NCI-H446 treated with DMSO at 0.1 percent for 48 hours (cell line): ENCODE measurements around the gene FHOD1.
A peak's percentile ranks its signal among the peaks of the same experiment; 100 is the strongest.

Source experiments
- DNase-seq: peaks from one replicate; lab custom pipeline; 2025; lab: John Stamatoyannopoulos, UW

The FHOD1 gene

DNA sequence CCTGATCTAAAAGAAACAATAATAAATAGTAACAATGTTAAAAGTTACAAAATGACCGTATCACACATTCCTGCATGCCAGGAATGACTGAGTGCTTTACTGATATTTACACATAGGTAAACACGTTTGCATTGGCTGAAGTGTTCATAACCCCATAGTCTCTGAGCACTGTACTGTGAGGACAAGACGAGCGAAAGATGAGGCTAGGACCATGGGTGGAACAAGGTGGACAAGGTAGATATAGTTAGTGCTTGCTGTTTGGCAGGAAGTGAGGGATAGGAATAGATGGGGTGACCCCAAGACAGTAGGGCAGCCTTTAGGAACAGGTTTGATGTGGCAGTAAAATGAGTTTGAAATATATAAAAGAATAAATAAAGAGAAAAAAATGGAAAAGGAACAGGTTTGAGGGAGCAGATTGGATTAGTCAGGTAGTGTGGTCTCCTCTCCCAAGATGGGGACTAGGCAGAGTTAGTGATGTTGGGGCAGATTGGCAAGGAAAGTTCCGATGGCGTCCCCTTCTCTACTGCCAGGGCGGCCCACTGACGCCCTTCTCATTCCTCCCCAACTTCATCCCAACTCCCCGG is 55.8 kb downstream of the FHOD1 start:
- no peak for DNase-seq

- no peak for DNase-seq
These were observed 56.6 kb downstream of the FHOD1 start for GRCh38 chr16:67190448-67191399.

DNA sequence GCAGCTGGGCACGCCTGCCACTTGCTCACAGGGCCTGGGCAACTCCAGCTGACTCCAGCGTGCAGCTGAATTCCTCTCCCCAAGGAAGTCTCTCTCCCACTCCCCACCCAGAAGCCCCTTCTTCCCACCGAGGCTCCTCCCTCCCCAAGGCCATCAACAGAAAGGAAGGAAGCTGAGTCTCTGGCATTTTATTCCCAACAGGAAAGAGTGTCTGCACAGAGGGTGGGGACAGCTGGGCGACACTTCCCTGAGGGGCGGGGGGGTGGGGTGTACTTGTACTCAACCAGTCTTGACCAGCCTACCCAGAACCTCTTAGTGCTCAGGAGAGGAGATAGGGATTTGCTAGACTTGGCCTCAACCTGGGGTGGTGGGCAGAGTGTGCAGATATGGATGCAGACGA is 57.2 kb downstream of the FHOD1 start, which contains the start of gene EXOC3L1:
TSS of gene EXOC3L1 (minus strand) at position 96 of the 400 bp plus-strand sequence. CDS start 460 bp downstream, outside the sequence.
- no peak for DNase-seq

- no peak for DNase-seq
These were observed 58.5 kb downstream of the FHOD1 start for GRCh38 chr16:67188798-67189197.

- DNase-seq, result no peak
These were observed 59.0 kb downstream of the FHOD1 start for GRCh38 chr16:67188323-67188722.

- DNase-seq, result peak; percentile 72
These were observed 59.9 kb downstream of the FHOD1 start for GRCh38 chr16:67187175-67187890.

DNA sequence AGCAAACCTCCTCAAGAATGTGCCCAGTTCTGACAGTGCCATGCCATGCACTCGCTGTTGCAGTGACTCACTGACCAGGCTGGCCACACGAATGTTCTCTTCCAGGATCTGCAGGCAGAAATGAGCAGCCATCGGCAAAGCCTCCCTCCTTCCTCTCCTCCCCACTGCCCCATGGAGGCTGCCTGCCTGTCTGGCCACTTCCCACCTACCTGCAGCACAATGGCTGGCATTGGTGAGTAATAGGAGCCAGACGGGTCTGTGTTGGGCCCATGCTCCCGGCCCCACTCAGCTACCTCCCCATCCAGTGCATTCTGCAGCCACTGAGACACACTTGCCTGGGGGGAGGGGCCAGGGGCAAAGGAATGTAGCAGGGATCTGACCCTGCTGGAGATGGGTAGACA is 60.7 kb downstream of the FHOD1 start:
- no peak for DNase-seq

- no peak for DNase-seq
These were observed 61.6 kb downstream of the FHOD1 start for GRCh38 chr16:67185651-67186134.

DNA sequence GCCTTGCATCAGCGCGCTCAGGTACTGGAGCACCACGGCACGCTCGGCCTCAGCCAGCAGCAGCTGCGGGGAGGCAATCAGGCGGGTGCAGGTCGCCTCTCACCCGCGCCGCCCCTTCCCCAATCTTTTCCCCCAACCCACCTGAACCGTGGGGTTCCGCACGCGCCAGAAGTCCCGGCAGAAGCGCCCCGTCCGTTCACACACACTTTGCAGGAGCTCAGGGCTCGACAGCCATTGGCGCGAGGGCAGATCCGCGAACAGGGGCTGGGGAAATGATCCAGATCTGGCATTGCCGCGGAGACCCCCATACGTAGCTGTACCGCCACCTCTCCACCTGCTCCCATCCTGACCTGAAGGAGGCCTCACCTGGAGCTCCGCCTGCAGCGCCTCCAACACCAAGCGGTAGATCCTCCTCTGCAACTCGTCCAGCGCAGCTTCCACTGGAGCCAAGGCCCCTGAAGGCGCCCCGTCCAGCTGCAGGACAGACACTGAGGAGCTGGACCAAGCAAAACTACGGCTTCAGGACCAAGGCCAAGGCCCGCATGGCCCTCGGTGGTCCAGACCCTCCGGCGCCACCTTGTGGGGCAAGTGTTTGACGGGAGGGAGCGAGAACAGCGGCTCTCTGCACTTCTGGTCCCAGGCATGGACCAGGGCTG is 62.2 kb downstream of the FHOD1 start:
- DNase-seq, result no peak

DNA sequence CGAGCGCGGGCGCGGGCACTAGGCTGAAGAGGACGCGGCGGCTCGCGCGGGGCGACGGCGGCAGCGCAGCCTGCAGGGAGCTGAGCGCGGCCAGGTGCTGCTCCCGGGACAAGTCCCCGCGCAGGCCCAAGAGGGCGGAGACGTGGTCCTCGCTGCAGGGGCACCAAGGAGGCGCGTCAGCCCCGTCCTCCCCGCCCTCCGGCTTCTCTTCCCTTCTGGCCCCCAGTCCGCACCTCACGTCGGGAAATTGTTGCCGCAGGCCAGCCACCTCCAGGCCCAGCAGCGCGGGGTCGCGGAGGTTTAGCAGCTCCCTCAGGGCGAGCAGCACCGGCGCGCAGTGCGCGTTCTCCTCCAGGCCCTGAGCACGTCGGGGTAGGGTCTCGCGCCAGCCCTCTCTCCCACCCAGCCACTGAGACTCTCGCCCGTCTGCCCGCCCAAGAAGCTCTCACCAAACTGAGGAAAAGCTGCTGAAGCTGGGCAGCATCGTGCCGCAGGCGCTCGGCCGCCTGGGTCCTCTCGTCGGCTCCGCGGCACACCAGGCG is 62.8 kb downstream of the FHOD1 start:
- DNase-seq, result no peak

DNA sequence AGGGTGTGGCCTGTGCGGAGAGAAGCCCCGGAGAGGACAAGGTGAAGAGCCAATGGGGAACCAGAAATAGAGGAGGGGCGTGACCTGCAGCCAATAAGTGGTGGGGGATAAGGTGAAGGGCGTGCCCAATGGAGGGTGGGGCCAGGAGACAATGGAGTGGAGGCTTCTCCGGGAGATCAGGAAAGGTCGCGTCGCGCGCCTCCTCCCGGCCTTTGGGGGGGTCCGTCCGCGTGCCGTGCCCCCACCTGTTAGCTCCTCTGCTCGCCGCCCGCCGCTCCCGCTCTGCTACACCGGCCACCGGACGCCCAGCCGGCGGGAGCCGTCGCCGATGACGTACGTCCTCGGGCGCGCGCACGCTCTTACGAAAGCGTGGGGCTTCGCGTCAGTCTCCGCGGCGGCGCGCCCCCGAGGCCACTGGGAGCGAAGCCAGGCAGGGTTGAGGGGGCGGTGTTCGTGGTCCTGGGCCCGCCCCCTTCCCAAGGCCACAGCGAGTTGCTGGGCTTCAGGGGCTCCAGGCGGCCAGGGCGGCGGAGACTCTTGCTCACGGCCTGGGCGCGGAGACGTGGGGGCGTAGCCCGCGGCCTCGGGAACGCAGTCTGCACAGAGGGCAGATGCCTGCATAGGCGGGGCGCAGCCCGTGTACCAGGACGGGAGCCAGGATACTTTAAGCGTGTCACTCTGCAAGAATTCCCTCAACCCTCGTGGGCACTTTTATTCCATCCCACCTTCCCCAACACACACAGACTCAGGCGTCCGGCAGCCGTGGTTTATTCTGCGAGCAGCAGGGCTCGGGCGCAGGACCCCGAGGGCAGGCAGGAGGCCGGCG is 63.4 kb downstream of the FHOD1 start, which contains the start of gene MATCAP1:
TSS of gene MATCAP1 (minus strand) at position 337 of the 826 bp plus-strand sequence. CDS start 3,353 bp downstream, outside the sequence.
- DNase-seq, result peak; percentile 83

DNA sequence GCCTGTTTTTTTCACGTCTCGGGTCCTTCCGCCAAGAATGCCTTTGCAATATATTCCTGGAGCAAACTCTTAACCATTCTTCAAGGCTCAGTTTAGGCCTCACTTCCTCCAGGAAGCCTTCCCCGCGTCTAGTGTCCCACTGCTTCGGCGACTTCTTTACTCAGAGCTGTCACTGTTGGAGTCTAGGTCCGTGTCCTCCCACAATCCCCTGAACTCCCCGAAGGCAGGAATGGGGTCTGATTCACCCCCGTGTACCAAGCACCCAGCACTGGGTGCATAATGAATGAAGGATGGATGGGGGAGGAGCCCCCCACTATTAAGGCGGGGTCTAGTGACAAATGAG is 64.0 kb downstream of the FHOD1 start:
- no peak for DNase-seq

DNA sequence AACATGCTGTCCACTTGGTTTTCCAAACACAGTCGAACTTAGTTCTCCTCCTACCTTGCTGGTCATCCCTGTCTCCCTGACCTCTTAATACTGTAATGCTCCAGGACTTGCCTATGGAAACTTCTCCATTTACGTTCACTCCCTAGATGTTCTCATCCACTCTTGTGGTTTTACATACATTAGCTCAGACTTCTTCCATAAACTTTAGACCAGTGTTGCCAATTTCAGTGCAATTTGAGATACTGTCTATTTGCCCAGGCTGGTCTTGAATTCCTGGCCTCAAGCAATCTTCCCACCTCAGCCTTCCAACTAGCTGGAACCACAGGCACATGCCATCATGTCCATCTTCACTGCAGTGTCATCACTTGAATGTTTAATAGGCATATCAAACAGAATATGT is 65.0 kb downstream of the FHOD1 start:
- DNase-seq, result no peak

DNA sequence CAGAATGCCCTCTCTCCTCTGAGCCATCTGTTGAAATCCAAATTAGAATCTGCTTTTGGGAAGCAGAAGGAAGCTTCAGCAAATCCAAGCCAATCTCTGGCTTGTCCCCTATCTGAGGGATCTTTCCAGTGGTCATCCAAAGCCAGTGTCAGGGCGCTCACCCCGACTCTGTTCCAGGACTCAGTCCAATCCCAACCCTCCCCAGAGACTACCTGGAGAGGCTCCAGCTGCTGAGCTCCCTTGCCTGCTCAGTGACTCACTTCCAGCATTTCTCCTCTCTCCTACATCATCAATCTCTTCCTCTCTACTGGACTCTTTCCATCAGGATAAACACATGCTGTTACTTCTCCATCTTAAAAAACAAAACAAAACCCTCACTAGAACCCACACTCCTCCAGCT is 65.9 kb downstream of the FHOD1 start:
- DNase-seq, result peak; percentile 51

DNA sequence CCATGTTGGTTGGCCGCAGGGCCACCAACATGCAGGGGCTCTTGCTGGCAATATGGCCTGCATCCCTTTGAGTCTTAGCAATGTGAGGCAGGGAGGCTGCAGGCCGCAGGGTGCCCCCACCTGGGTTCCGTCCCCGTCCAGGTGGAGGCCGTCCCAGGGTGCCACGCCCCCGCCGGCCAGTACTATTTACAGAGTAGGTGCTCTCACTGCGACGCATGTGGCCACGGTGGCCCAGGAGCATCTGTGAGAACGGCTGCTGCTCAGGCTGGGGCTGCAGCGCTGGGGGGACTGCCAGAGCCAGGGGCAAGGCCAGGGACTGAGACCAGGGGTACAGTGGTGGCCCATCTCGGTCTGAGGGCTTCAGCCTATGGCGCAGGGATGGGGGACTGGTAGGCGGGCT is 67.1 kb downstream of the FHOD1 start:
- DNase-seq, result no peak

- DNase-seq, result no peak
These were observed 67.7 kb downstream of the FHOD1 start for GRCh38 chr16:67179421-67180080.
